MM.1S (cell line): ENCODE data around the gene AP3S1.

Experiments
- DNase-seq: peaks from one replicate; pipeline ENCODE4 v3.0.0-alpha.2; 2015
- H2AFZ ChIP-seq: fragments of 300-600 bp; sonication (generic); 2 replicates; pipeline ENCODE4 v1.6.0; 2016; ENCODE audit warnings: antibody characterized with exemption, low read length
- H3F3A ChIP-seq: fragments of 300-600 bp; sonication (generic); 2 replicates; pipeline ENCODE4 v1.6.1; 2016; ENCODE audit warnings: mild to moderate bottlenecking, antibody characterized with exemption, low read length, moderate library complexity, mixed read lengths; ENCODE audit not compliant: insufficient read depth
- H3K27ac ChIP-seq: fragments of 300-600 bp; sonication (generic); 2 replicates; pipeline ENCODE4 v1.5.1; 2016; ENCODE audit warnings: mild to moderate bottlenecking, low read length
- H3K27me3 ChIP-seq: fragments of 300-600 bp; sonication (generic); replicated peaks from 2 replicates; pipeline ENCODE4 v1.6.0; 2016; ENCODE audit warnings: low read length; ENCODE audit not compliant: insufficient read depth
- H3K36me3 ChIP-seq: fragments of 300-600 bp; sonication (generic); replicated peaks from 2 replicates; pipeline ENCODE4 v1.6.1; 2016; ENCODE audit warnings: mild to moderate bottlenecking, low read length, mixed read lengths; ENCODE audit not compliant: insufficient read depth
- H3K4me1 ChIP-seq: fragments of 300-600 bp; sonication (generic); 2 replicates; pipeline ENCODE4 v1.6.1; 2016; ENCODE audit warnings: low read length, mixed read lengths
- H3K4me2 ChIP-seq: fragments of 300-600 bp; sonication (generic); 2 replicates; pipeline ENCODE4 v1.6.0; 2016; ENCODE audit warnings: low read depth, low read length
- H3K4me3 ChIP-seq: fragments of 300-600 bp; sonication (generic); 2 replicates; pipeline ENCODE4 v1.5.1; 2016; ENCODE audit warnings: low read length, mixed read lengths
- H3K79me2 ChIP-seq: fragments of 300-600 bp; sonication (generic); 2 replicates; pipeline ENCODE4 v1.6.1; 2016; ENCODE audit warnings: mixed run types, low read length, mixed read lengths
- H3K9ac ChIP-seq: fragments of 300-600 bp; sonication (generic); 2 replicates; pipeline ENCODE4 v1.6.1; 2016; ENCODE audit warnings: low read length, mixed read lengths
- H3K9me2 ChIP-seq: fragments of 300-600 bp; sonication (generic); replicated peaks from 2 replicates; pipeline ENCODE4 v1.6.1; 2016; ENCODE audit warnings: mild to moderate bottlenecking, low read length, mixed read lengths; ENCODE audit not compliant: insufficient read depth
- H3K9me3 ChIP-seq: fragments of 300-600 bp; sonication (generic); replicated peaks from 2 replicates; pipeline ENCODE4 v1.6.1; 2016; ENCODE audit warnings: mild to moderate bottlenecking, low read length, mixed read lengths; ENCODE audit not compliant: insufficient read depth
- H4K20me1 ChIP-seq: fragments of 300-600 bp; sonication (generic); 2 replicates; pipeline ENCODE4 v1.6.1; 2016; ENCODE audit warnings: mild to moderate bottlenecking, low read length, moderate library complexity, mixed read lengths; ENCODE audit not compliant: insufficient read depth
- CTCF ChIP-seq: fragments of 300-600 bp; sonication (generic); IDR thresholded peaks from 2 replicates; pipeline ENCODE4 v1.5.1; 2016; ENCODE audit warnings: antibody characterized with exemption, low read length, mixed read lengths
- EZH2 ChIP-seq: fragments of 300-600 bp; sonication (generic); optimal IDR thresholded peaks from 2 replicates; pipeline ENCODE3; 2017; ENCODE audit warnings: low read depth, mild to moderate bottlenecking, antibody characterized with exemption, low read length, mixed read lengths
- EZH2phosphoT487 ChIP-seq: fragments of 300-600 bp; sonication (generic); IDR thresholded peaks from 2 replicates; pipeline ENCODE4 v1.6.1; 2018; ENCODE audit warnings: antibody characterized with exemption, low read length

AP3S1 gene

DNA sequence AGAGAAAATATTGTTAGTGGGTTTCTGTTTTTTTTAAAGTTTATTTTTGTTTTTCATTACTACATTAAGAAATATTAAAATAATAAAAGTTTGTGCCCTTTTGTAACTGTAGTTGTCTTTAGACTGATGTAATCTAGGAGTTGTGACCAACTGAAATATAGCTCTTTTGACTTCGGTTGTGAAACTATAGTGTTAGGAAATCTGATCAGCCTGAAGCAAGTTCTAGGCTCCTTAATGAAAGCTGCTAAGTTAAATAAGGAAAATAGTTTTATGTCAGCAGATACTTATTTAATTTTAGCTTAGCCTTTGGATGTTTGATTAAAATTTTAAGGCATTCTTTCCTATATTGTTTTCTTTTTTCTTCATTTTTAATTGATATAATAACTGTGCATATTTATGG is 14.2 kb downstream of the AP3S1 start:
- H3K27ac ChIP-seq, result no peak overlapping the region
- H3K9me2 ChIP-seq, result no peaks in the 10 kb centered on the region
- no peaks in the 10 kb centered on the region for H3F3A ChIP-seq
- H3K27me3 ChIP-seq, result no peaks in the 10 kb centered on the region
- H3K9me3 ChIP-seq, result no peaks in the 10 kb centered on the region
- H2AFZ ChIP-seq, result no peak overlapping the region
- DNase-seq, result no peak
- H3K79me2 ChIP-seq, result peaks cover 27% of the 10 kb centered on the region
- H4K20me1 ChIP-seq, result no peaks in the 10 kb centered on the region
- H3K9ac ChIP-seq, result no peak overlapping the region
- H3K4me1 ChIP-seq, result no peaks in the 10 kb centered on the region
- no peak overlapping the region for H3K4me2 ChIP-seq
- H3K36me3 ChIP-seq, result no peaks in the 10 kb centered on the region
- TF ChIP-seq EZH2phosphoT487 (no peak), CTCF (no peak), EZH2 (no peak)
- no peak overlapping the region for H3K4me3 ChIP-seq

DNA sequence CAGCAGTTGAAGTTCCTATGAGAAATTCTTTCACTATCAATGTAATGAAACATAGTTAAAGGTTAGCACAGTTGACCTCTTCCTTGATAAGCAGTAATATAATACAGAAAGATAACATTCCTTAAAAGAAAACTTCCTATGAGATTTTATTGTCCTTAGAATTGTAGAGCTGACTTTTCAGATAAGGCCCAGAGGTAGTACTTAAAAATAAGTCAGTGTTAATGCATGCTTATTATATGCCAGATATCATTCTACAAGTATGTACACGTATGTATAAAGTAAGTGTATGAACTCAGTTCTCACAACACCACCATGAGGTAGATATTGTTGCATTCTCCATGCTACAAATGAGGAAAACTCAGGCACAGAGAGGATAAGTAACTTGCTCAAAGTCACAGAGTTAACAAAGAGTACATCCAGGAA is 15.3 kb downstream of the AP3S1 start:
- no peaks in the 10 kb centered on the region for H4K20me1 ChIP-seq
- H3F3A ChIP-seq, result no peaks in the 10 kb centered on the region
- H3K4me1 ChIP-seq, result no peaks in the 10 kb centered on the region
- DNase-seq, result no peak
- H2AFZ ChIP-seq, result no peak overlapping the region
- no peak overlapping the region for H3K27ac ChIP-seq
- no peaks in the 10 kb centered on the region for H3K36me3 ChIP-seq
- no peak for TF ChIP-seq CTCF
- no peak for TF ChIP-seq EZH2phosphoT487
- TF ChIP-seq EZH2, result no peak
- no peaks in the 10 kb centered on the region for H3K9me3 ChIP-seq
- no peaks in the 10 kb centered on the region for H3K9me2 ChIP-seq
- no peak overlapping the region for H3K9ac ChIP-seq
- no peak overlapping the region for H3K4me2 ChIP-seq
- H3K4me3 ChIP-seq, result no peak overlapping the region
- H3K79me2 ChIP-seq, result peaks cover 26% of the 10 kb centered on the region
- no peaks in the 10 kb centered on the region for H3K27me3 ChIP-seq

DNA sequence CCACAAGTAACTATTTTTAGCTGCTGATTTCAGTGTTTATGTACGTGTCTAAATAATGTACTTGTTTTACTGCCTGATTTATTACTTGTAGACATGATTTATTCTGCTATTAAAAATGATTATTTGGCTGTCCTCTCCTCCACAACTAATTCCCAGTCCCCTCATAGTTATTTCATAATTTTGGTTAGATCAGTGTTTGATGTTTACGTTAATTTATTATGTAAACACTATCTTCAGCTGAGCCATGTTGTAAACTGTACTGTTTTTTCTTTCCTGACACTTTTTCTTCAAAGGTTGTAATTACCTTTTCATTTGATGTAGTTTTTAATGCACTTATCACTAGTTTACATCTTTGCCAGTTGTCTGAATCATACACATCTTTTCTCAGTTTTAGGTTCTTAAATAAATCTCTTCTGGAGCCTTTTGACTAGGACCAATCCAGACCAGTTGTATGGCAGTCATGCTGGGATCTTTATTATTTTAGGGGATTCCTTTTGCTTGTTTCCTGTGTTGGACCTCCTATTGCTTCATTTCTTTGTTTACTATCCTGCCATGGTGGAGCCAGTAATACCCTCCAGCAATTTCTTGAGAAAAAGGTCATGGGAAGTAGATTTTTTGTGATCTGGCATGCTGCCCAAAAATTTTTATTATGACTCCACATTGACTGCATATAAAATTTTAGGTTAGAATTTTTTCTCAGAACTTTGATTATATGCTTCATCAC is 16.1 kb downstream of the AP3S1 start:
- H3K4me3 ChIP-seq, result no peak overlapping the region
- H3K36me3 ChIP-seq, result no peaks in the 10 kb centered on the region
- H3K9me3 ChIP-seq, result no peaks in the 10 kb centered on the region
- no peak overlapping the region for H3K9ac ChIP-seq
- no peaks in the 10 kb centered on the region for H3F3A ChIP-seq
- TF ChIP-seq EZH2phosphoT487 (no peak), CTCF (no peak), EZH2 (no peak)
- no peaks in the 10 kb centered on the region for H3K4me1 ChIP-seq
- peaks cover 25% of the 10 kb centered on the region for H3K79me2 ChIP-seq
- no peak overlapping the region for H3K27ac ChIP-seq
- H2AFZ ChIP-seq, result no peak overlapping the region
- no peaks in the 10 kb centered on the region for H3K27me3 ChIP-seq
- H4K20me1 ChIP-seq, result no peaks in the 10 kb centered on the region
- no peak overlapping the region for H3K4me2 ChIP-seq
- DNase-seq, result no peak
- no peaks in the 10 kb centered on the region for H3K9me2 ChIP-seq
